HepG2 (cell line): ENCODE results near the gene PCGF3. TPM values are rescaled to one million over a fixed set of nuclear protein-coding genes. Genes with fewer than 3 reads are reported as not detected.
A peak's percentile ranks its signal among the peaks of the same experiment; 100 is the strongest.

ENCODE experiments used
- CENPT ChIP-seq: sonication (generic); formaldehyde crosslinking; IDR thresholded peaks from 2 replicates; pipeline ENCODE4 v1.8.0; 2022; ENCODE audit warnings: low read depth, mild to moderate bottlenecking, moderate library complexity, missing genetic modification reagents
- FOXO1 ChIP-seq: sonication (generic); formaldehyde crosslinking; IDR thresholded peaks from 2 replicates; pipeline ENCODE4 v1.4.0; 2020; ENCODE audit warnings: missing genetic modification reagents
- KAT8 ChIP-seq: IDR thresholded peaks from 2 replicates; pipeline ENCODE4 v1.6.1; 2016; ENCODE audit warnings: missing genetic modification reagents, missing compliant biosample characterization
- PHF21A ChIP-seq: sonication (generic); formaldehyde crosslinking; IDR thresholded peaks from 2 replicates; pipeline ENCODE4 v1.5.0; 2020; ENCODE audit warnings: mild to moderate bottlenecking, missing genetic modification reagents
- SOX13 ChIP-seq, 3 experiments: fragments of 450-650 bp in 1 of 3; sonication (generic) in 1 of 3; formaldehyde crosslinking in 1 of 3; IDR thresholded peaks in 2 of 3; conservative IDR thresholded peaks in 1 of 3; 2 replicates each; pipeline versions ENCODE4 v1.5.0 to v1.6.1; 2016 to 2020; ENCODE audit warnings: antibody characterized with exemption in 1 of 3, mild to moderate bottlenecking in 1 of 3, missing compliant biosample characterization in 1 of 3, missing genetic modification reagents in 1 of 3, moderate library complexity in 1 of 3
- ZNF124 ChIP-seq: sonication (generic); formaldehyde crosslinking; IDR thresholded peaks from 2 replicates; pipeline ENCODE4 v1.4.0; 2020; ENCODE audit warnings: missing genetic modification reagents
- ZNF281 ChIP-seq: sonication (generic); formaldehyde crosslinking; IDR thresholded peaks from 2 replicates; pipeline ENCODE4 v1.4.0; 2020; ENCODE audit warnings: missing genetic modification reagents, borderline replicate concordance
- ZNF496 ChIP-seq: sonication (generic); formaldehyde crosslinking; IDR thresholded peaks from 2 replicates; pipeline ENCODE4 v1.8.1; 2023; ENCODE audit warnings: mild to moderate bottlenecking, moderate library complexity, missing genetic modification reagents; ENCODE audit not compliant: insufficient replicate concordance
- ZNF710 ChIP-seq: sonication (generic); formaldehyde crosslinking; IDR thresholded peaks from 2 replicates; pipeline ENCODE4 v1.5.0; 2020; ENCODE audit warnings: mild to moderate bottlenecking, missing genetic modification reagents, borderline replicate concordance
- ZSCAN31 ChIP-seq: sonication (generic); formaldehyde crosslinking; IDR thresholded peaks from 2 replicates; pipeline ENCODE4 v1.5.0; 2020; ENCODE audit warnings: low read depth, mild to moderate bottlenecking, missing genetic modification reagents
- polyA plus RNA-seq, 8 experiments: library from polyadenylated mRNA; depleted of rRNA in 3 of 8; stranded (reverse) in 7 of 8; unstranded in 1 of 8; fragments of >200 nt; fragmentation: Illumina TruSeq in 4 of 8; extraction: Trizol in 4 of 8; gene quantifications; 2 replicates each; pipeline versions ENCODE4 v1.2.1 to v1.2.3, GENCODE V29; 2011 to 2016; ENCODE audit warnings: low read depth in 4 of 8, missing spikeins in 1 of 8, mixed read lengths in 1 of 8; ENCODE audit not compliant: insufficient read depth in 1 of 8
- total RNA-seq, 5 experiments: library from RNA; depleted of rRNA; stranded (reverse); fragments of >200 nt; fragmentation: Illumina TruSeq; extraction: Trizol; gene quantifications; 2 replicates each; pipeline ENCODE4 v1.2.3, GENCODE V29; 2016; ENCODE audit warnings: low read depth in 1 of 5
- TF ChIP-seq, protein P1 (sequence below): sonication (generic); formaldehyde crosslinking; conservative IDR thresholded peaks from 2 replicates; pipeline ENCODE4 v1.4.0; 2020; ENCODE audit warnings: mild to moderate bottlenecking, missing genetic modification reagents, moderate library complexity
- TF ChIP-seq, protein P2 (sequence below): sonication (generic); formaldehyde crosslinking; IDR thresholded peaks from 2 replicates; pipeline ENCODE4 v1.5.0; 2020; ENCODE audit warnings: mild to moderate bottlenecking, missing genetic modification reagents, borderline replicate concordance

Gene PCGF3
- total and polyA plus RNA-seq, 2 of the 13 experiments (the other 11 are each of a cell fraction or from before 2014, with no cell fraction given): 28.6 to 66.2 TPM

DNA sequence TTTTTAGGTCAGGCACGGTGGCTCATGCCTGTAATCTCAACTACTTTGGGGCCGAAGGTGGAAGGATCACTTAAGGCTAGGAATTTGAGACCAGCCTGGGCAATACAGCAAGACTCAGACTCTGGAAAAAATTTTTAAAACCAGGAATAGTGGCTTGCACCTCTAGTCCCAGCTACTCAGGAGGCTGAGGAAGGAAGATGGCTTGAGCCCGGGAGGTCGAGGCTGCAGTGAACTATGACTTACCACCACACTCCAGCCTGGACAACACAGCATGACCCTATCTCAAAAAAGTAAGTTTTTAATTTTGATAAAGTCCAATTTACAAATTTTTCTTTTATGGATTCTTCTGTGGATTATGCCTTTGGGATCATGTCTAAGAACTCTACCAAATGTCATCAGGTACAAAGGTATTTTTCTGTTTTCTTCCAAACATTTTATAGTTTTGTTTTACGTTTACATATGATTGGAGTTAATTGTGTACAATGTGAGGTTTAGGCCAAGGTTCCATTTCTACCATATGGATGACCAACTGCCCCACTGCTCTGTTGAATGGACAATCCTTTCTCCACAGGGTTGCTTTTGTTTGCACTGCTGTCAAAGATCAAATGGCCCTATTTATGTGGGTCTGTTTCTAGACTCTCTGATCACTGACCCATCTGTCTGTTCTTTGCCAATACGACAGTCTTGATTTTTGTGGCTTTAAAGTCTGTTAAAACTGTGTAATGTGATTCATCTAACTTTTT is 72.1 kb downstream of the PCGF3 start (continued):
- TF ChIP-seq ZNF281 (CRISPR knock-in tag) (no peak), ZNF710 (peak; percentile 51; the same call in 1 of the 2 replicates), FOXO1 (CRISPR knock-in tag) (no peak), SOX13 (IDR thresholded peaks at IDR 0.05) (no peak), SOX13 (CRISPR knock-in tag; conservative IDR thresholded peaks at IDR 0.05 in 1 of 2, IDR thresholded peaks at IDR 0.05 in 1 of 2) (peak in 1 of 2 experiments; percentile 66; a peak in 1 of 4 replicates), KAT8 (CRISPR knock-in tag) (0 out of 2 replicates have a peak, but pooled peaks have one; percentile 18), ZNF496 (CRISPR knock-in tag) (no peak), ZNF124 (CRISPR knock-in tag) (no peak), CENPT (CRISPR knock-in tag) (no peak), ZSCAN31 (CRISPR knock-in tag) (0 out of 2 replicates have a peak, but pooled peaks have one; percentile 53), PHF21A (CRISPR knock-in tag) (peak; percentile 28; the same call in 1 of the 2 replicates)
- TF ChIP-seq, protein P1, sequence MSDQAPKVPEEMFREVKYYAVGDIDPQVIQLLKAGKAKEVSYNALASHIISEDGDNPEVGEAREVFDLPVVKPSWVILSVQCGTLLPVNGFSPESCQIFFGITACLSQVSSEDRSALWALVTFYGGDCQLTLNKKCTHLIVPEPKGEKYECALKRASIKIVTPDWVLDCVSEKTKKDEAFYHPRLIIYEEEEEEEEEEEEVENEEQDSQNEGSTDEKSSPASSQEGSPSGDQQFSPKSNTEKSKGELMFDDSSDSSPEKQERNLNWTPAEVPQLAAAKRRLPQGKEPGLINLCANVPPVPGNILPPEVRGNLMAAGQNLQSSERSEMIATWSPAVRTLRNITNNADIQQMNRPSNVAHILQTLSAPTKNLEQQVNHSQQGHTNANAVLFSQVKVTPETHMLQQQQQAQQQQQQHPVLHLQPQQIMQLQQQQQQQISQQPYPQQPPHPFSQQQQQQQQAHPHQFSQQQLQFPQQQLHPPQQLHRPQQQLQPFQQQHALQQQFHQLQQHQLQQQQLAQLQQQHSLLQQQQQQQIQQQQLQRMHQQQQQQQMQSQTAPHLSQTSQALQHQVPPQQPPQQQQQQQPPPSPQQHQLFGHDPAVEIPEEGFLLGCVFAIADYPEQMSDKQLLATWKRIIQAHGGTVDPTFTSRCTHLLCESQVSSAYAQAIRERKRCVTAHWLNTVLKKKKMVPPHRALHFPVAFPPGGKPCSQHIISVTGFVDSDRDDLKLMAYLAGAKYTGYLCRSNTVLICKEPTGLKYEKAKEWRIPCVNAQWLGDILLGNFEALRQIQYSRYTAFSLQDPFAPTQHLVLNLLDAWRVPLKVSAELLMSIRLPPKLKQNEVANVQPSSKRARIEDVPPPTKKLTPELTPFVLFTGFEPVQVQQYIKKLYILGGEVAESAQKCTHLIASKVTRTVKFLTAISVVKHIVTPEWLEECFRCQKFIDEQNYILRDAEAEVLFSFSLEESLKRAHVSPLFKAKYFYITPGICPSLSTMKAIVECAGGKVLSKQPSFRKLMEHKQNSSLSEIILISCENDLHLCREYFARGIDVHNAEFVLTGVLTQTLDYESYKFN: peak; percentile 69
- TF ChIP-seq, protein P2, sequence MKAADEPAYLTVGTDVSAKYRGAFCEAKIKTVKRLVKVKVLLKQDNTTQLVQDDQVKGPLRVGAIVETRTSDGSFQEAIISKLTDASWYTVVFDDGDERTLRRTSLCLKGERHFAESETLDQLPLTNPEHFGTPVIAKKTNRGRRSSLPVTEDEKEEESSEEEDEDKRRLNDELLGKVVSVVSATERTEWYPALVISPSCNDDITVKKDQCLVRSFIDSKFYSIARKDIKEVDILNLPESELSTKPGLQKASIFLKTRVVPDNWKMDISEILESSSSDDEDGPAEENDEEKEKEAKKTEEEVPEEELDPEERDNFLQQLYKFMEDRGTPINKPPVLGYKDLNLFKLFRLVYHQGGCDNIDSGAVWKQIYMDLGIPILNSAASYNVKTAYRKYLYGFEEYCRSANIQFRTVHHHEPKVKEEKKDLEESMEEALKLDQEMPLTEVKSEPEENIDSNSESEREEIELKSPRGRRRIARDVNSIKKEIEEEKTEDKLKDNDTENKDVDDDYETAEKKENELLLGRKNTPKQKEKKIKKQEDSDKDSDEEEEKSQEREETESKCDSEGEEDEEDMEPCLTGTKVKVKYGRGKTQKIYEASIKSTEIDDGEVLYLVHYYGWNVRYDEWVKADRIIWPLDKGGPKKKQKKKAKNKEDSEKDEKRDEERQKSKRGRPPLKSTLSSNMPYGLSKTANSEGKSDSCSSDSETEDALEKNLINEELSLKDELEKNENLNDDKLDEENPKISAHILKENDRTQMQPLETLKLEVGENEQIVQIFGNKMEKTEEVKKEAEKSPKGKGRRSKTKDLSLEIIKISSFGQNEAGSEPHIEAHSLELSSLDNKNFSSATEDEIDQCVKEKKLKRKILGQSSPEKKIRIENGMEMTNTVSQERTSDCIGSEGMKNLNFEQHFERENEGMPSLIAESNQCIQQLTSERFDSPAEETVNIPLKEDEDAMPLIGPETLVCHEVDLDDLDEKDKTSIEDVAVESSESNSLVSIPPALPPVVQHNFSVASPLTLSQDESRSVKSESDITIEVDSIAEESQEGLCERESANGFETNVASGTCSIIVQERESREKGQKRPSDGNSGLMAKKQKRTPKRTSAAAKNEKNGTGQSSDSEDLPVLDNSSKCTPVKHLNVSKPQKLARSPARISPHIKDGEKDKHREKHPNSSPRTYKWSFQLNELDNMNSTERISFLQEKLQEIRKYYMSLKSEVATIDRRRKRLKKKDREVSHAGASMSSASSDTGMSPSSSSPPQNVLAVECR (CRISPR knock-in tag): peak; percentile 39; the same call in 1 of the 2 replicates
